ENCODE data around the gene RSRC1. TPM values are rescaled to one million over a fixed set of nuclear protein-coding genes. Genes with fewer than 3 reads are reported as not detected.

RSRC1 gene
- total RNA-seq, 1 donor from 2014 or later, result 45.6 TPM

DNA sequence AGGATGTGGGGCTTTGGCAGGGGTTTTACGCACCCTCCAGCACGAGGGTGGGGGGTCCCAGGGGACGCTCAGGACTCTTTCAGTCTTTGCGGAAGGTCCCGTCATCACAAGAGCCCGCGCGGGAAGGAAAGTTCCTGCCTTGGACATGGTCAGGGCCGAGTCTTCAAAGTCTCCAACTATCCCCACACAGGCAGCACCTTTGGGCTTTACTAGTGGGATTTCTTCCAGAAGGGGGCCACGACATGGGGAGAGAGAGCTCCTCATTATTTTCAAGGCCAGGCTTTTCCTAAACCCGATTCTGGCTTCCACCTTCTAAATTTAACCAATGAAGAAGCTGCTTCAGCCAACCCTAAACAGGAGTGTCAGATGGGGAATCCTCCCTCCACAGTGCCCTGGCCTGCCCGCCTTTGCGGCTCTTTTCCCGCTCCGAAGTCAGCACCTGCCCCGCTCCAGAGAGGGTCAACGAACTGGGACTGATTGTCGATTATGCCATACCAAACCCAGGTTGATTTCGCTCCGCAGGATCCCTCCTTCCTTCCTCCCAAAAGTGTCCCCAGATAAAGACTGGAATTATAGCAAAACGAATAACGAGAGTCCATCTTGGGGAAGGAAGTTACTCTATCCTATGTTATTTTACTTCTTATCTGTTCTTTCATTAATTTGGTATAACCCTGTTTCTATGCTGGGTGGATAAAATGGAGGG lies 14.6 kb upstream of the RSRC1 start:
- TF ChIP-seq, protein P1, sequence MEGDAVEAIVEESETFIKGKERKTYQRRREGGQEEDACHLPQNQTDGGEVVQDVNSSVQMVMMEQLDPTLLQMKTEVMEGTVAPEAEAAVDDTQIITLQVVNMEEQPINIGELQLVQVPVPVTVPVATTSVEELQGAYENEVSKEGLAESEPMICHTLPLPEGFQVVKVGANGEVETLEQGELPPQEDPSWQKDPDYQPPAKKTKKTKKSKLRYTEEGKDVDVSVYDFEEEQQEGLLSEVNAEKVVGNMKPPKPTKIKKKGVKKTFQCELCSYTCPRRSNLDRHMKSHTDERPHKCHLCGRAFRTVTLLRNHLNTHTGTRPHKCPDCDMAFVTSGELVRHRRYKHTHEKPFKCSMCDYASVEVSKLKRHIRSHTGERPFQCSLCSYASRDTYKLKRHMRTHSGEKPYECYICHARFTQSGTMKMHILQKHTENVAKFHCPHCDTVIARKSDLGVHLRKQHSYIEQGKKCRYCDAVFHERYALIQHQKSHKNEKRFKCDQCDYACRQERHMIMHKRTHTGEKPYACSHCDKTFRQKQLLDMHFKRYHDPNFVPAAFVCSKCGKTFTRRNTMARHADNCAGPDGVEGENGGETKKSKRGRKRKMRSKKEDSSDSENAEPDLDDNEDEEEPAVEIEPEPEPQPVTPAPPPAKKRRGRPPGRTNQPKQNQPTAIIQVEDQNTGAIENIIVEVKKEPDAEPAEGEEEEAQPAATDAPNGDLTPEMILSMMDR (conservative IDR thresholded peaks at IDR 0.05; ENCODE audit: low read depth, low read length), result no peak
- no peak for DNase-seq (ENCODE audit: low read depth)
- no peak overlapping the region for H3K4me3 ChIP-seq (ENCODE audit: low read depth, low read length)

DNA sequence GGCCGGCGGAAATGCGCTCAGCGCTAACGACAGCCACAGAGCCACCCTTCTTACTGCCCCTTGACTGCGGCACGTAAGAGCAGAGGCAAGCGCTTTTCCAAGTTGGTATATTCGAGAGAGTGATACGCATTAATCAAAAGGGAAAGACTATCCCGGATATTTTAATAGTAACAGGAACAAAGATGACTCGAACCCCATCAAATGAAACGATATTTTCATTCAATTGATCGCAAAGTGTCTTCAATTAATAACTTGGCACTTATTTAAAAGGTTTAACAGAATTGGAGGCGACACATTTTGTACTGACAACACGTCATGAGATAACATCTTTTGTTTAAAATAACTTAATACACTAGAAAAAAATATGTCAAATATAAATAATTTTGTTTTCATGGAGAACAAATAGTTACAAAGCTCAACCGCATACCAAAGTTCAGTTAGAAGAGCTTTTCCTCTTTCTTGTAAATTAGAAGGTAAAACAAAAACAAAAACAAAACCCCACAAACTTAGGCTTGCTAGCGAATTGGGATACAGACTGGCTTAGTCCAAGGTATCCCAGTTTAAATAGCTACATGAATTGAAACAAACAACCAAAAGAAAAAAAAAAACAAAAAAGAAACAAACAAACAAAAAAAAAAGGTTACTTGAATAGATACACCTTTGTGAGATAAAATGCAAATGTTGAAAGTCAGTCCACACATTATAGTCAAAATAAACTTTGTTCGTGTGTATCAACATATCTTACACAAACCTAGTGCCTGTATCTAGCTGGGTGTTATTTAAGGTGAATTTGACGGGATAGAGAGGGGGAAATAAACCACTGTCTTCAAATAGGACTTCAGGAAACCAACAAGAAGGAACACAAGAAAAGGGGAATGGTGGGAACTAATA lies 13.8 kb upstream of the RSRC1 start:
- TF ChIP-seq, protein P1 (conservative IDR thresholded peaks at IDR 0.05; ENCODE audit: low read depth, low read length), result no peak
- no peak overlapping the region for H3K4me3 ChIP-seq (ENCODE audit: low read depth, low read length)
- no peak for DNase-seq (ENCODE audit: low read depth)

DNA sequence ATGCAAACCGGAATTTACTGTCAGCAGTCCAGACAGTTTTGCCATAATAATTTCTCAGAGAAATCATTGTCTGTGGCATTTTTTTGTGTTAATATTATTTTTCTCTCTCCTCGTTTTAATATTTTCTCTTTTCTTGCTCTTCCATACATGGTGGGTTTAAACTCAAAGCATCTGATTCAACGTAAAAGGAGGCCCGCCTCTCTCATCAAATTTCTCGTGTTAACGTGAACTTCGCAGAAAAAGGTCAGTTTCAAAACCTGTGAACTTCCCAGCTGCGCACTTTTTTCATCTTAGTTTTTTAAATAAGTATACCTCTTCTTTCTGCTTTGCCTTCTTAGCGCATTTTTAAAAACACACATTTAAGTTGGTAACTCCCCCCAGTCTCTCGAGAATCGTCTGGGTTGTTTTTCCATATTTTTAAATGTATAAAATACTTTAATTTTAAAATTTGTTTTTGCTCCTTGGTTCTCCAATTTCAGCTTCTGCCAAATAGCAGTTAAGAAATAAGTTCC lies 12.8 kb upstream of the RSRC1 start:
- TF ChIP-seq, protein P1 (conservative IDR thresholded peaks at IDR 0.05; ENCODE audit: low read depth, low read length), result no peak
- H3K4me3 ChIP-seq (ENCODE audit: low read depth, low read length), result no peak overlapping the region
- DNase-seq (ENCODE audit: low read depth), result no peak

DNA sequence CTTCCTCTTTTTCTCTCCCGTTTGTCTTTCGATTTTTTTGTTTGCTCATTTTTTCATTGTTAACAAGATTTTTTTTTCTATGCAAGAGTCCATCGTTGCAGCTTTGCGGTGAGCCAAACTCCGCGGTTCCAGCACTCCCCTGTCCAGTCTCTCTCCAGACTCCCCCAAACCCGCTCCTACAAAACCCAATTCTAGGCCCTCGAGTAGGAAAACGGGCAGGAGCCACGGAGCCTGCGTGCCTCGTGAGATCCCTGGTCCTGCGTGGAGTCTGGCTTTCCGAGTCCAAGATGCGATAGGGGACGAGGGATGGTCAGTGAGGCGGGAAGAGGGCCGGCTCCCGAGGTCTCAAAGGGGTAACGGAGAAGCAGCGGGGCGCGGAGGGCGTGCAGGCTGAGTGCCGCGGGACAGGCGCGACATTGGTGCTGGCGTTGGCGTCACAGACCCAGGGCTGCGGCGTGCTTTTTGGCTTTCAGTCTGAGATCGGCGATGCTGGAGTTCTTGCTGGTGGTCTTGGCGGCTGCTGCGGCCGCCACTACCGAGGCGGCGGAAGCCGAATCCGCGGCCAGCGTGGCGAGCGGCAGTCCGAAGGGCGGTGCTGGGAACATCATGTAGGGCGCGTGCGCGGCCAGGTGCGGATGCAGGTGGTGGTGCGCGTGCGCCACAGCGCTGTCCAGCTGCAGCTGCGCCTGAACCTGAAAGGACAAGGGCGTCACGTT lies 12.1 kb upstream of the RSRC1 start:
- peak overlapping the region; percentile 69 for H3K4me3 ChIP-seq (ENCODE audit: low read depth, low read length)
- TF ChIP-seq, protein P1 (conservative IDR thresholded peaks at IDR 0.05; ENCODE audit: low read depth, low read length), result no peak
- no peak for DNase-seq (ENCODE audit: low read depth)

DNA sequence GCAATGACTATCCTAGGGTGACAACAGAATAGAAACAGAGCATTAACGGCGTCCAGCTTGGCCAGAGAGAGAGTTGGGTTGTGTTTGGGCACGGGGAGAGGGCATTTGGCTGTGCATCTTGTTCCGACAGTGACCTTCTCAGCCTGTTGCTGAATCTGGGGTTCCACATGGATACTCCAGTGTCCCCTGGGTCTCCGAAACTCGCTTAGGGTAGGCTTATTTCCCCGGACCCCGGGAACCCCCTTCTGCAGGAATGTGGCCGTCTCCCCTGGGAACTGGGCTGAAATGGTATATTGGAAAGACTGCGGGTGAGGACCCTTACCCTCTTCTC lies 11.6 kb upstream of the RSRC1 start:
- H3K4me3 ChIP-seq (ENCODE audit: low read depth, low read length), result peak overlapping the region; percentile 69
- no peak for DNase-seq (ENCODE audit: low read depth)

DNA sequence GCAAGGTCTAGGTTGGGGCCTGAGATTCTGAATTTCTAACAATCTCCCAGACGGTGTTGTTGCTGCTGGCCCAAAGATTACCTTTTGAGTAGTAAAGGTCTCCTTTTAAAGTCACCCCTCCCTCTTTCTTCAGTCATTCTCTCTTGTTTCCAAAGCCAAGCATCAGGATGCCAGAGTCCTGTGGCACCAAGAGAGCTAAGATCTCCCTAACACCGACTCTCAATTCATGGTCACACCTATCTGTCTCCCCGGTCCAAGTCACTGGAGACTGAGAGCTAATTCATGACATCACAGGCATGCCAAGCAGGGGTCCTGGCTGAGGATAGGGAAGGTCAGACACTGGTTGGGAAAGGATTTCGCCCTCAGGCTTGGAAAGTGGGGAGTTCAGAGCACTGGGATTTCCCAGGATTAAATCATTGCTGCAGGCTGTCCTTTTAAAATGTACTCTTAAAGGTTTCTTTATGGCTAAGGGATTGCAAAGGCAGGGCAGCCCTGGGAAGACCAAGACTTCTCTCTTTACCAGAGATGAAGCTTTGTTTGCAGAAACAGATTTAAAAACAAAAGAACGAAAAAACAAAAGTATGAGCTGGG lies 11.0 kb upstream of the RSRC1 start:
- DNase-seq (ENCODE audit: low read depth), result no peak
- TF ChIP-seq, protein P1 (conservative IDR thresholded peaks at IDR 0.05; ENCODE audit: low read depth, low read length), result no peak
- H3K4me3 ChIP-seq (ENCODE audit: low read depth, low read length), result no peak overlapping the region

More for the DNA sequence above, 11.6 kb upstream of the RSRC1 start:
- TF ChIP-seq, protein P1 (conservative IDR thresholded peaks at IDR 0.05; ENCODE audit: low read depth, low read length), result no peak
